ENCODE results near the gene RDH16.
"Not testable (repeated sequence)": the region's sequence is repeated elsewhere in the genome, so short reads cannot be mapped to it uniquely, and the experiment has no call there.

The RDH16 gene

DNA sequence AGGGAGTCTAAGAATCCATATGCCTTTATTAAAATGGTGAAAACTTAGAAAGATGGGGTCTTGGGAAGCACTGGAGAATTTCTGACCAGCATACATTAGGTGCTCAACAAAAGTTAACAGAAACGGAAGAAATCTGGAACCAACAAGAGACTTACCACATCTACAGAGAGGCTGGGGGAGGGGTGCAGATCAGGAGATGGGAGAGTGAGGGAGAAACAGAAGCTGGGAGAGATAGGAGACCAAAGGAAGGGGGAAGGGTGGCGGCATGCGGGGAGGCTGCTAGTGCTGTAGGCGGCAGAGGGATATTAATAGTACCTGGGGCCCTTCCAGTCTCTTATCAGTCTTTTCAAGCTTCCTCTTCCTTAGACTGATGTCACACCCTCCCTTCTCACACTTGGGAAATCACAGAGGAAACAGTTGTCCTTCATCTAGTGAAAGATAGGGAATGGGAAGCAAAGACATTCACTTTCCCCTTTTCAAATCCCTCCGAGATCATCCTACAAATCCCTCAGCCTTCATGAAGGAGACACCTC, 30.9 kb upstream of the RDH16 start:
- peak in 1 of 2 donors; percentile 50 for DNase-seq (ENCODE audit: low read depth in 2 of 2)
- TF ChIP-seq, protein P1, sequence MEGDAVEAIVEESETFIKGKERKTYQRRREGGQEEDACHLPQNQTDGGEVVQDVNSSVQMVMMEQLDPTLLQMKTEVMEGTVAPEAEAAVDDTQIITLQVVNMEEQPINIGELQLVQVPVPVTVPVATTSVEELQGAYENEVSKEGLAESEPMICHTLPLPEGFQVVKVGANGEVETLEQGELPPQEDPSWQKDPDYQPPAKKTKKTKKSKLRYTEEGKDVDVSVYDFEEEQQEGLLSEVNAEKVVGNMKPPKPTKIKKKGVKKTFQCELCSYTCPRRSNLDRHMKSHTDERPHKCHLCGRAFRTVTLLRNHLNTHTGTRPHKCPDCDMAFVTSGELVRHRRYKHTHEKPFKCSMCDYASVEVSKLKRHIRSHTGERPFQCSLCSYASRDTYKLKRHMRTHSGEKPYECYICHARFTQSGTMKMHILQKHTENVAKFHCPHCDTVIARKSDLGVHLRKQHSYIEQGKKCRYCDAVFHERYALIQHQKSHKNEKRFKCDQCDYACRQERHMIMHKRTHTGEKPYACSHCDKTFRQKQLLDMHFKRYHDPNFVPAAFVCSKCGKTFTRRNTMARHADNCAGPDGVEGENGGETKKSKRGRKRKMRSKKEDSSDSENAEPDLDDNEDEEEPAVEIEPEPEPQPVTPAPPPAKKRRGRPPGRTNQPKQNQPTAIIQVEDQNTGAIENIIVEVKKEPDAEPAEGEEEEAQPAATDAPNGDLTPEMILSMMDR (IDR thresholded peaks at IDR 0.05; ENCODE audit: low read depth, low read length), result no peak
- no peak overlapping the region for H3K4me3 ChIP-seq (replicated peaks in 1 of 2; ENCODE audit: low read depth in 2 of 2, low read length in 2 of 2)

GRCh38 chr12:56987551-56988053, 30.2 kb upstream of the RDH16 start:
- no peak overlapping the region for H3K4me3 ChIP-seq (replicated peaks in 1 of 2; ENCODE audit: low read depth in 2 of 2, low read length in 2 of 2)
- DNase-seq (ENCODE audit: low read depth in 2 of 2), result peak; percentile 82 to 87
- TF ChIP-seq, protein P1 (IDR thresholded peaks at IDR 0.05; ENCODE audit: low read depth, low read length), result peak; percentile 97

GRCh38 chr12:56987011-56987410, 29.6 kb upstream of the RDH16 start:
- DNase-seq (ENCODE audit: low read depth in 2 of 2), result no peak
- TF ChIP-seq, protein P1 (IDR thresholded peaks at IDR 0.05; ENCODE audit: low read depth, low read length), result no peak
- no peak overlapping the region for H3K4me3 ChIP-seq (replicated peaks in 1 of 2; ENCODE audit: low read depth in 2 of 2, low read length in 2 of 2)

DNA sequence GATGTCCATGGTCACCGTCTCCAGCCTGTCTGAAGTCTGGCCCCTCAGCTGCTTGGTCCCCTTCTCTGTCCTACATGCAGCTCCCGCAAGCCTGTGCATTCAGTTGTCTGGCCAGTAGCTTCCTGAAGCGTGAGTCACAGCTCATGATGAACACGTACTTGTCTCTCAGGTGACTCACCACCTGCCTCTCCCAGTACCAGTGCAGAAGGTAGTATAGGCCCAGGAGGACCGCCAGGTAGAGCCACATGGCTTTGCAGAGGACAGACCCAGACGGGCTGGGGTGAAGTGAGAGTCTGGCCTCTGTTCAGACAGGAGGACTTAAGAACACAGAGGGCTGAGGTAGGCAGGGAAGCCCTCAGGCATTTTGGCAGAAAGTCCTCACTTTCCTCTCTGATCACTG, 28.3 kb upstream of the RDH16 start:
- not testable (repeated sequence) for H3K4me3 ChIP-seq (replicated peaks in 1 of 2; ENCODE audit: low read depth in 2 of 2, low read length in 2 of 2)
- peak in 1 of 2 donors; percentile 29 for DNase-seq (ENCODE audit: low read depth in 2 of 2)

DNA sequence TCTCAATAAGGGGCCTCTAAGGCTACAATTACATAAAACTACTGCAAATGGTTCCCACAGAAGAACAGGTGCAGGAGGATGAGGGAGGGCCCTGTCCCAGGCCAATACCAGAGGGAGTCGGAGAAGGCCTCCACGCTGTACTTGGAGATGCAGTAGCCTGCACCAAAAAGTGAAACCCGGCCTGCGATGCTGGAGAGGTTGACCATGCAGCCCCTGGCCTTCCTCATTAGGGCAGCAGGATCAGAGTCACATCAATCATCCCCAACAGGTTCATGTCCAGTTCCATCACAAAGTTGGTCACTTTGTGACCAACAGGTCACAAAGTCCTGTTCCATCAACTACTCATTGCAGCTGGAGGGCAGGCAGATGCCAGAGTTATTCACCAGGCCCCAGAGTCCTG, 26.0 kb upstream of the RDH16 start:
- DNase-seq (ENCODE audit: low read depth in 2 of 2), result no peak
- no peak overlapping the region for H3K4me3 ChIP-seq (replicated peaks in 1 of 2; ENCODE audit: low read depth in 2 of 2, low read length in 2 of 2)
- TF ChIP-seq, protein P1 (IDR thresholded peaks at IDR 0.05; ENCODE audit: low read depth, low read length), result no peak

DNA sequence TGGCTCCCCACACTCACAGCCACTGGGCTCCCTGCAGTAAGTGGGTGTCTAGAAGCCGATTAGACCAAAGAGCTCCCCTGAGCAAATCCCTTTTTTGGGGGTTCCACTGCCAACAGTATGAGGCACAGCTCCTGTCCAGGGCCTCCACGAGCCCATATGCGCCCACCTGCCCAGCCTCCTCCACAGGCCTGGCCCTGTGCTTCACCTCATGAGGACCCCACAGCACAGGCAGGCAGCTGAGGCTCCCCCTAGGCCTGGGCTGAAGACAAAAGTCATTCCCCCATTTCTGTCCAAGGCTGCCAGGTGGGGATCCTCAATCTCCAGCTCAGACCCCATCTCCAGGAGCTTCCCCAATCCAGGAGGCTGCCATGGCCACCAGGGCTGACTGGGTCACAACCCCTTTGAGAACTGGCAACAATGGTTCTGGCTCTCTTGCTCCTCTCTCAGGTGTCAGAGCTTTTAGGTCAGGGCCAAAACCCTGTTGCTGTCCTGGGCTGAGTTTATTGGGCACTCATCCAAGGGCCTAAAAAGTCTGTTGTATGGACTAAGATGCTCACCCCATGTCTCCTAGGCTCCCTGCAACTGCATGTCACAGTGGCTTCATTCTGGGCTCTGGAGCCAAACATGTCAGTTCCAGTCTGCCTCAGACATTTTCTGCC, 25.3 kb upstream of the RDH16 start:
- not testable (repeated sequence) for DNase-seq (ENCODE audit: low read depth in 2 of 2); H3K4me3 ChIP-seq (replicated peaks in 1 of 2; ENCODE audit: low read depth in 2 of 2, low read length in 2 of 2)

DNA sequence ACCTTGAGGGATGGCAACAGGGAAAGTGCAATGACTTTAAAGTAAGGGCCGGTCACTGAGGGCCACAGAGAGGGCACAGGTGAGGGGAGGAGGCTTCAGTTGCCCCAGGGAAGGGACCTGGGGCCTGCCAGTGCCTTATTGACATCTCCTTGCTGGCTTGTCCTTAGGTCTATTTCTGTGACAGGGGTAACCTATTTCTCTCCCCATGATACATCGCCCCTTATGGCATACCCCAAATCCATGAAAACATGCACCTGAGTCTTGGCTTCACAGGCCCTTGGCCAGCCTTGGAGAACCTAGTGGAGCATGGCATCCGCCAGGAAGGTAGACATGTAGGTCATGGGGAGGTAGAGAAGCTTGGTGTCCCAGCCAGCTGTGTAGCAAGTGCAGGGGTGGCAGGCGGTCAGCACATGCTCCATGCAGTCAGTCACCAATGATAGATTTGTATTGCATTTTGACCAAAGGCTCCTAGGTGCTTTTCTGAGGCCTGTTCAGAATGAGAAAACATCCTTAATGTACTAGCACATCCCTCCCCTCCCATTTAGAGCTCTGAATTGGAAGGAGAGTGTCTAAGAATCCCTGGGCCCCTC, 23.6 kb upstream of the RDH16 start:
- no peak overlapping the region for H3K4me3 ChIP-seq (replicated peaks in 1 of 2; ENCODE audit: low read depth in 2 of 2, low read length in 2 of 2)
- TF ChIP-seq, protein P1 (IDR thresholded peaks at IDR 0.05; ENCODE audit: low read depth, low read length), result no peak
- DNase-seq (ENCODE audit: low read depth in 2 of 2), result no peak
